Activated CD4-positive, alpha-beta T cell treated with anti-CD3 and anti-CD28 coated beads, Interleukin-10, Interleukin-2, amounts not matched to agents 100 ng/mL and 50 ng/mL, durations not matched to agents 16 hours and 8 hours (primary cell): ENCODE measurements around the gene FBRSL1.
"Not testable (repeated sequence)": the region's sequence is repeated elsewhere in the genome, so short reads cannot be mapped to it uniquely, and the experiment has no call there.

Experiments used
- DNase-seq: peaks from one replicate; pipeline ENCODE4 v3.0.0-alpha.2; 2020

Gene FBRSL1

DNA sequence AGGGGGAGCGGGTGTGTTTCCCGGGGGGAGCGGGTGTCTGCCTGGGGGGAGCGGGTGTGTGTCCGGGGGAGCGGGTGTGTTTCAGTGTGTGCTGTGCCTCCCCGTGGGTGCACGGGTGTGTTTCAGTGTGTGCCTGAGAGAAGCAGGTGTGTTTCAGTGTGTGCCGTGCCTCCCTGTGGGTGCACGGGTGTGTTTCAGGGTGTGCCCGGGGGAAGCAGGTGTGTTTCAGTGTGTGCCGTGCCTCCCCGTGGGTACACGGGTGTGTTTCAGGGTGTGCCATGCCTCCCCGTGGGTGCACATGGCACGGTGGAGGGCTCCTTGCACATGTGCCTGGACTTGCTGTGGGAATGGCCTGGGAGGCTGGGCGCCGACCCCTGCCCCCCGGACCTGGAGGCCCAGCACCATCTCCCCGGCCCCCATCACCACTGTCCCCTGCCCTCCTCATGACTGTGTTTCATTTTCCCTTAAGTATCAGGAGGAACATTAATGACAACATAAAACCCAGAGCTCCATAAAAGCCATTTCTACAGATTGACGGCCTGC, 38.7 kb downstream of the FBRSL1 start:
- no peak for DNase-seq

DNA sequence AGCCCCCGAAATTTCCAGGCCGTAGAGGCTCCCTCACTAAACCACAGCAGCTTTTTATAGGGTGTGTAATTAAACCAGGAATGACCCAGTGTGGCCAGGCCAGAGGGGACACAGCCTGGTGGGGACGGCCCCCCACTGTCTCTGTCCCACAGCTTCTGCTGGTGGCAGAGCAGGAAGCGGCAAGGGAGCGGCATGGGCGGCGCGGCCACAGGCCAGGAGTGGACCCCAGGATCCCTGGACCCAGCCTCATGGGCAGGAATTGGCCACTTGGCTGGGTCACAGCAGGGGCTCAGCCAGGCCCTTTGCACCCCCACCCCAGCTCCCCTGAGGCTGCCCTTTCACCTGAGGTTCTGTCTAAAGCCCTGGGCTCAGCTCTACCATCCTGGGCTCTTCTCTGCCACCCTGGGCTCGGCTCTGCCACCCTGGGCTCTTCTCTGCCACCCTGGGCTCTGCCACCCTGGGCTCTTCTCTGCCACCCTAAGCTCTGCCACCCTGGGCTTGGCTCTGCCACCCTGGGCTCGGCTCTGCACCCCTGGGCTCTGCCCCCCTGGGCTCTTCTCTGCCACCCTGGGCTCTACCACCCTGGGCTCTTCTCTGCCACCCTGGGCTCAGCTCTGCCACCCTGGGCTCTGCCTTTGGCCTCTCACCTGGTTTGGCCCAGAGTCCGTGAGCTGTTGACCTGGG, 39.3 kb downstream of the FBRSL1 start:
- no peak for DNase-seq

DNA sequence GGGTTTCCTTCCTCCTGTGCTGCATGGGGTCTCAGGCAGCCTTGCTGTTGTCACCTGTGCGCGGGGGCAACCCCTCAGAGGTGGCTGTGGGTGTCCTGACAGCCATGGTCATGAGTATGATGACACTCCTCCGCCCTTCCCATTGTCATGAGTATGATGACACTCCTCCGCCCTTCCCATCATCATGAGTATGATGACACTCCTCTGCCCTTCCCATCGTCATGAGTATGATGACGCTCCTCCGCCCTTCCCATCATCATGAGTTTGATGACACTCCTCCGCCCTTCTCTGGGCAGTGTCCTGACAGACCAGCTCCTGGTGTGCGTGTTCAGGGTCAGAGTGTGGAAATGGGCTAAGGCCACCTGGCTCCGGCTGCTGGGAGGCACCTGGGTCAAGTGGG, 40.0 kb downstream of the FBRSL1 start:
- DNase-seq = no peak

DNA sequence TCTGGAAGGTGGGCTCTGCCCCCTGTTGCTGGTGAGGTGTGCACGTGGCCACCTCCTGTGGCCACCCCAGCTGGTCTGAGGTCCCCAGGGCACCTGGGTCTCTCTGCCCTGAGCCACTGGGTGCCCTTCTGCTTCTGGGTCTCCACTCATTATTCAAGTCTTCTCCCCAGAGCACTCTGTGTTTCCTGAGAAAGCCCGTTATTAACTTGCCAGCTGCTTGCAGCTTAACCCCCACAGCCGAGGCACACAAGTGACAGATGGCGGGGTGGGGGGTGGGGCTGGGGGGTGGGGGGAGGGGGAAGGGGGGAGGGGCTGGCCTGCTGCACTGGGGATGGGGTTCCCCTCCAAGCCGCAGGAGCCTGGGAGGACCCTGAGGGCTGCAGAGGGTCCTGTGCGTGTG, 40.5 kb downstream of the FBRSL1 start:
- DNase-seq = no peak

DNA sequence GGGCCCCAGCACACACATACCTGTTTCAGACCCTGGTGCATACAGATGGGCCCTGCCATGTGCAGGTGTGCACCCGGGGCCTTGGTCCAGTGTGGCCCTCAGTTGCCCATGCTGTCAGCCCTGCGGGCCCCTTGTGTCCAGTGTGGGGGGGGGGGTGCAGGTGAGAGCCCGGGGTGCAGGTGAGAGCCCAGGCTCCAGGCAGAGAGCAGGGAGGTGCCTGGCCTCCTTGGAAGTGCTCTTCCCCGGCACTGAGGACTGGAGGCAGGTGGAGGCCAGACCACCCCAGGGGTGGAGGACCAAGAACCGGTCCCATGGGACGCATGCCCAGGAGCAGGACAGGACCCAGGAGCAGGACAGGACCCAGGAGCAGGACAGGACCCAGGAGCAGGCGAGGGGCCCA, 40.9 kb downstream of the FBRSL1 start:
- no peak for DNase-seq

DNA sequence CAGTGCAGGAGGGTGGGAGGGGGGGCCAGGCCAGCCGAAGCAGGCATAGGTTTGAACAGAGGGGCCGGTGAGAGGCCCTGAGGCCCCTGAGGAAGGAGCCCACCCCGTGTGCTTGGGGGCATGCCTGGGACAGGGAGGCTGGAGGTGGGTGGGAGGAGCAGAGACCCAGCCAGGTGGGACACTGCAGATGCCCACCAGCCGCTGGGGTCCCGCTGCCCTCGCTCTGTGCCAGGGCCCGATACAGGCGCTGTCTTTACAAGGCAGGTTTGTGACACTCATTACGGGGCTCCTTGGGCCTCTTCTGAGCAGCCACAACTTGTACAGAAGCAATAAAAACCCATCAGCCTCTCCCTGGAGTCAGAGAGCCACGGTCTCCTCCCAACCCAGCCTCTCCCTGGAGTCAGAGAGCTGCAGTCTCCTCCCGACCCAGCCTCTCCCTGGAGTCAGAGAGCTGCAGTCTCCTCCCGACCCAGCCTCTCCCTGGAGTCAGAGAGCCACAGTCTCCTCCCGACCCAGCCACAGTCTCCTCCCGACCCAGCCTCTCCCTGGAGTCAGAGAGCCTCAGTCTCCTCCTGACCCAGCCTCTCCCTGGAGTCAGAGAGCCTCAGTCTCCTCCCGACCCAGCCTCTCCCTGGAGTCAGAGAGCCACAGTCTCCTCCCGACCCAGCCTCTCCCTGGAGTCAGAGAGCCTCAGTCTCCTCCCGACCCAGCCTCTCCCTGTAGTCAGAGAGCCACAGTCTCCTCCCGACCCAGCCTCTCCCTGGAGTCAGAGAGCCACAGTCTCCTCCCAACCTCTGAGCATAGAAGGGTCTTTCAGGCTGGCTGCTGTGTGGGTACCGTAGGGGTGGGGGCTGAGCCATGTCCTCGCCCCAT, 43.0 kb downstream of the FBRSL1 start:
- DNase-seq = not testable (repeated sequence)

DNA sequence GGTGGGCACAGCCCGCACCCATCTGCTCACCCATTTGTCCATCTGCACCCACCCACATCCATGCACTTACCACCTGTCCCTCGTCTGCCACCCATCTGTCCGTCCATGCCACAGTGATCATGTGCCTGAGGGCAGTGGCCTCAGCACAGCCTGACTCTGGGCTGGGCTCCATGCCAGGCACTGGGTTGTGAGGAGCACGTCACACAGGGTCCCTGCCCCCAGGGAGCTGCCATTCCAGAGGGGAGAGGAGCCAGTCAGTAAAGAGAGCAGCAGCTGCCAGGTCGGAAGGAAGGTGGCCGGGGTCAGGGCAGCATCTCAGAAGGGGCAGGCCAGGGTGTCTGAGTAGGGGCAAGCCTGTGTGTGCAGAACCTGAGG, 43.6 kb downstream of the FBRSL1 start:
- no peak for DNase-seq

DNA sequence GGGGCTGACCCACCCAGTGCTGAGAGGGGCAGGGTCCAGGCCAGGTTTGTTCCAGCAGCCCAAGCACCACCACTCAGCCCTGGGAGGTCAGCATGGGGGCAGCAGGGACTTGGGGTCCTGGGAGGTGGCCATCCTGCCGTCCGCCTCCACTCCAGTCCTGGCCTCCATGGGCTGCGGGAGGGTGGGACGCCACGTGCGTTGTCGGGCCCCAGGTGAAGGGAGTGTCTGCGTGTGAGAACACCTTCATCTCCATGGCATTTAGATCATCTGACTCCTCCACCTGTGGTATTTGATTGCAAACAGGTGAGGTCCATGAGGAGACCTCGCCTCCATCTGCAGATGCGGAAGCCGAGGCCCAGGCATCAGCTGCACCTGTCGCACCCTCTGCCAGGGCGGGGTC, 44.1 kb downstream of the FBRSL1 start:
- no peak for DNase-seq

DNA sequence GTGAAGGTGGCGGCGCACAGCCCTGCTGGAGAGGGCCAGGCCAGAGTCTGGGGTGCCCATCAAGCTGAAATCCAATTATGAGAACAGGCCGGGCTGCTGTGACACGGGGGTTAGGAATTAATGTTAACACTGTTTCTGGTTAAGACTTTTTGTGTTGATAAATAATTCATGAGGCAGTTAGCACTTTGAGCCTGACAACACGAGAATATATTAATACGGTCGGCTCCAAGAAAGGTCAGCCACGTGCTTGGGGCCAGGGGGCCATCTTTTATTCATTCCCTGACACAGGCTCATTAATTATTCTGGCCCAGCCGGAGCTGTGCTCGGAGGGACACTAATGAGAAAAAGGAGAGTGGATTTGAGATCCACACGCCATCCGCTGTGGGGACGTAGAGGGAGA, 45.1 kb downstream of the FBRSL1 start:
- DNase-seq = no peak

DNA sequence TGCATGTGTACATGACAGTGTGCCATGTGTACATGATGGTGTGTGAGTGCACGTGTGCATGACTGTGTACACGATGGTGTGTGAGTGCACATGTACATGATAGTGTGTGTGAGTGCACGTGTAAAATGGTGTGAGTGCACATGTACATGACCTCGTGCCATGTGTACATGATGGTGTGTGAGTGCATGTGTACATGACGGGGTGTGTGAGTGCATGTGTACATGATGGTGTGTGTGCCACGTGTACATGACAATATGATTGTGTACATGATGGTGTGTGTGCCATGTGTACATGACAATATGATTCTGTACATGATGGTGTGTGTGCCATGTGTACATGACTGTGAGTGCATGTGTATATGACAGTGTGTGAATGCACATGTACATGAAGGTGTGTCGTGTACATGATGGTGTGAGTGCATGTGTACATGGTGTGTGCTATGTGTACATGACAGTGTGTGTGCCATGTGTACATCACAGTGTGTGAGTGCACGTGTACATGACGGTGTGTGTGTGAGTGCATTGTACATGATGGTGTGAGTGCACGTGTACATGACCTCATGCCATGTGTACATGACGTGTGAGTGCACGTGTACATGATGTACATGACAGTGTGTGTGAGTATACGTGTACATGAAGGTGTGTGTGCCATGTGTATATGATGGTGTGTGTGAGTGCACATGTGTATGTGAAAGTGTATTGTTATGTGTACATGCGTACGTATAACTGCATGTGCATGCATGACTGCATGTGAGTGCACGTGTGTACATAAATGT, 46.3 kb downstream of the FBRSL1 start:
- DNase-seq = no peak

DNA sequence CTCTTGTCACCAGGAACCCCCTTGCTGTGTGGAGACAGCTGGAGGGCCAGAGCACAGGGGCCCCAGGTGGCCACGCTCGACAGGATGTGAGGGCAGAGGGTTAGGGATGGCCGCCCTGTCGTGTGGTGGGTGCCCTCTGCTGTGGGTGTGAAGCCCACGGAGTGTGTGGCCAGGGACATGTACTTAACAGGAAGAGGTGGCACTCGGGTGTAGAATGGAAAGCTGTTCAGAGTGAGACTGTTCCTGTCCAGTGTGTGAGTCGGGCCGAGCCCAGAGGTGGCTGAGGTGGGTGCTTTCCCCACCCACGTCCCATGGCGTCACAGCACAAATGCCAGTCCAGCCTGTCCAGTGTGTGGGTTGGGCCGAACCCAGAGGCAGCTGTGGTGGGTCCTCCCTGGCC, 47.1 kb downstream of the FBRSL1 start:
- no peak for DNase-seq

DNA sequence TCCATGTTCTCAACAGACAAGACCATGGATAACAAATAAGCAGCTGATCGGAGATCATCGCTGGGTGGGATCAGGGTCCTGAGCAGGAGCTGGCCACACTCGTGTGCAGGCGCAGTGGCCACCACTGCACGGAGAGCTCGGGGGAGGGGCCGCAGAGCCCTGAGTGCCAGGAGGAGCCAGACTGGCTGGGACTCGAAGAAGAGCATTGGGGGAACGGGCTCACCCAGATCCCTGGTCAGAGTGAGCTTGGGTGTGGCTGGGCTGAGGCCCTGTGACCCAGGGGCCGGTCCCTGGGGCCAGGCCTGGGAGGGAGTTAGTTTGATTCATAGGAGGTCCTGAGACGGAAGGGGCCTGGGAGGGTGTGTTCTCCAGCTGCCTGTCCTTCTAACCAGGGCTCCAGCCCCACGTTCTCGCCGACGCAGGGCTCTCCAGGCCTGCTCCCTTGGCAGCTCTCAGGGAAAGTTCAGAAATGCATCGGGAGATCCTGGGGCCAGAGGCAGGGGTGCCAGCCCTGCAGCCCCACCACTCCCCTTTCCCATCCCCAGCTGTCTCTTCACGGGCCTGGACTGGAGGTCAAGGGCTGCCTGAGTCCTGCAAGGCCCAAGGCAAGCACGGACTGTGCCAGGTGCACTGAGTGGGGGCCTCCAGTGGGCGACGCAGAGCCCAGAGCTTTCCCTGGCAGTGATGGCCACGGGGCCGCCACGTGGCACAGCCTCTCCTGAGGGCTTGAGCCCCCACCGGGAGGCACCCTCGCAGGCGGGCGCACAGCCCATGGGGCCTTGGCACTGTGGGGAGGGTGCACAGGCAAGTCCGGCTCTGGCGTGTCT, 48.1 kb downstream of the FBRSL1 start:
- no peak for DNase-seq

DNA sequence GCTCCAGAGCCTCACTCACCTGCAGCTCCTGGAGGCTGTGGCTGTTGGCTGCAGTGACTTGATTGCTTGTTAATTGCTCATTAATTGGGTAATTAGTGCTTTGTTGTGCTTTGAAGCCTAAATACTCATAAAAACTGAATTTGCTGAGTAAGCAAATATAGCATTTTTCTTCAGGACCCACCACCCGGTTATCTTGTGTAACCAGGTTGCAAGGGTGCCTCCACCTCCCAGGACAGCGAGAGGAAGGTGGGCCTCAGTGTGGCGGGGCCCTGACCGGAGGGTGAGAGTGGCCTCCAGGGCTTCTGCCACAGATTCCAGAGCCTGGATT, 48.7 kb downstream of the FBRSL1 start:
- DNase-seq = no peak

DNA sequence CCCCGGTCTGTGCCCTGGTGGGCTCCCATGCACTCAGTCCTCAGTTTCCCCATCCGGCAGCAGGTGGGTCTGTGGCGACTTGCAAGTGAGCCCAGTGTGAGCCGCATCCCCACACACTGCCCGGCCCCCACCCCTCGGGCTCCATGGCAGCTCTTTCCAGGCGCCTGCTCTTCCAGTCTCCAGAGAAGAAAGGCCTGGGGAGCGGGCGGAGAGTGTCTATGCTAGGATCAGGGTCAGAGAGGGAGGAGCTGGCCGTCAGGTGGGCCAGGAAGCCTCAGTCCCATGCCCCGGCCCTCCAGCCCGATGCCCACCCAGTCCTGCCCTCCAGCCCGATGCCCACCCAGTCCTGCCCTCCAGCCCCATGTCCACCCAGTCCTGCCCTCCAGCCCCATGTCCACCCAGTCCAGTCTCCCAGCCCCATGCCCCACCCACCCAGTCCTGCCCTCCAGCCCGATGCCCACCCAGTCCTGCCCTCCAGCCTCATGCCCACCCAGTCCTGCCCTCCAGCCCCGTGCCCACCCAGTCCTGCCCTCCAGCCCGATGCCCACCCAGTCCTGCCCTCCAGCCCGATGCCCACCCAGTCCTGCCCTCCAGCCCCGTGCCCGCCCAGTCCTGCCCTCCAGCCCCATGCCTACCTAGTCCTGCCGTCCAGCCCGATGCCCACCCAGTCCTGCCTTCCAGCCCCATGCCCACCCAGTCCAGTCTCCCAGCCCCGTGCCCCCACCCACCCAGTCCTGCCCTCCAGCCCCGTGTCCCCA, 49.2 kb downstream of the FBRSL1 start:
- DNase-seq = no peak

DNA sequence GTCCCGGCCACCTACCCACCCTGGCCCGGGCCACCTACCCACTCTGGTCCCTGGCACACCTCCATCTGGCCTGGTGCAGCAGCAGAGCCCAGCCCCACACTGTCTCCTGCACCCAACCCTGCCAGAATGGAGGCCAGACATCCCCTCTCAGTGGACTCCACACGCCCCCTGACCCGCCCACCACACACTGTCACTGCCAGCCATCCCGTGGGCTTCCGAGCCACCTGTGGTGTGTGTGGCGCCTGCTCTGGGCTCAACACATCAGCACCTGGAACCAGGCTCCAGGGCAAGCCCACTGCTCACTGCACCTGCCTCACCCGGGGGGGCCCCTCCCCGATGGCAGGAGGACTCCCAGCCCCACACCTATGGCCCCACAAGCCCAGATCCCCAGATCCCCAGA, 50.5 kb downstream of the FBRSL1 start:
- DNase-seq = no peak

DNA sequence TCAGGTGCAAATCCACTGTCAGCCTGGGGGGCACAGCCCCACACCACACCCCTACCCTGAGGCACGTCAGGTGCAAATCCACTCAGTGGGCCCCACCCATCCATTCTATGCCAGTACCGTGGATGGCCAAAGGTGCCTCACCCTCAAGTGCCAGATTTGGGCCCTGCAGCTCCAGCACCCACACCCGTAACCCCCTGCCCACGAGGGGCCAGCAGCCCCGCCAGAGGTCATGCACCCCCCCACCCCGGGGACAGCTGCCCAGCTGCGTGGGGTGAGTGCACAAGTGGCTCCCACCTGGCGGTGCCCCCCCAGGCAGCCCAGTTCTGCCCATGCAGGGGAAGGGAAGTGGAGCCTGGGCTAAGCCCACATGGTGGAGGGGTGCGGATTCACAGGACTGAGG, 51.2 kb downstream of the FBRSL1 start:
- DNase-seq = no peak

DNA sequence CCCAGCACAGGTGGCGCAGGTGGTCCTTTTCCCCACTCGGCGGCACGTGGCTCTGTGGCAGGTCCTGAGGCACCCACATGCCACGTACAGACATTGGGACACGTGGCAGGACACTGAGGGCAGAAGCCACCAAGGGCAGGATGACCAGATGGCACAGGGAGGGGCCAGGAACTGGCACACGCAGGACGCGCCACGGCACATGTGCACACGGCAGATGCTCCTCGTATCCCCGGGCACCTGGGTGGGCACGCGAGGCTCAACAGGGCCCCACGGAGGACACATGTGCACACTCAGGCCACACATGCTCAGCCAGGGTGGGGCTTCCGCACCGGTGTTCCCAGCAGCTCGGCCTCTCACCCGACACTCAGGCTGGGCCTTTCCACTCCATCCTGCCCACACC, 52.0 kb downstream of the FBRSL1 start:
- no peak for DNase-seq

DNA sequence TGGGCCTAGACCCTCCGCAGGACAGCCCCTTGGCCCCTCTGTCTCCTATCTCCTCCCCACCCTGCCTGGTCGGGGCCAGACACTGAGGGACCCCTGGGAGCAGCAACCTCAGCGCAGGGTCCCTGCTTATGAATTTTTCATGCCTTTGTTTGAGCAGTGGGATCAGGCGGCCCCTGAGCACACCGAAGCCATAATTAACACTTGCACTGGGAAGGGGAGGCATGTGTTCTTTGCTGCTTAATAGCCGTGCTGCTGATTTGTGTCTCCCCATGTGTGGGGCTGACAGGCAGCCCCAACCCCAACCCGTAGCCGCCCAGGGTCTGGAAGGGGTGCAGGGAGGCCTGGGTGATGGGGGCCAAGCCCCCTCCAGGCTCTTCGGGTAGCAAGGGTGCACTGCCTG, 52.7 kb downstream of the FBRSL1 start:
- no peak for DNase-seq

DNA sequence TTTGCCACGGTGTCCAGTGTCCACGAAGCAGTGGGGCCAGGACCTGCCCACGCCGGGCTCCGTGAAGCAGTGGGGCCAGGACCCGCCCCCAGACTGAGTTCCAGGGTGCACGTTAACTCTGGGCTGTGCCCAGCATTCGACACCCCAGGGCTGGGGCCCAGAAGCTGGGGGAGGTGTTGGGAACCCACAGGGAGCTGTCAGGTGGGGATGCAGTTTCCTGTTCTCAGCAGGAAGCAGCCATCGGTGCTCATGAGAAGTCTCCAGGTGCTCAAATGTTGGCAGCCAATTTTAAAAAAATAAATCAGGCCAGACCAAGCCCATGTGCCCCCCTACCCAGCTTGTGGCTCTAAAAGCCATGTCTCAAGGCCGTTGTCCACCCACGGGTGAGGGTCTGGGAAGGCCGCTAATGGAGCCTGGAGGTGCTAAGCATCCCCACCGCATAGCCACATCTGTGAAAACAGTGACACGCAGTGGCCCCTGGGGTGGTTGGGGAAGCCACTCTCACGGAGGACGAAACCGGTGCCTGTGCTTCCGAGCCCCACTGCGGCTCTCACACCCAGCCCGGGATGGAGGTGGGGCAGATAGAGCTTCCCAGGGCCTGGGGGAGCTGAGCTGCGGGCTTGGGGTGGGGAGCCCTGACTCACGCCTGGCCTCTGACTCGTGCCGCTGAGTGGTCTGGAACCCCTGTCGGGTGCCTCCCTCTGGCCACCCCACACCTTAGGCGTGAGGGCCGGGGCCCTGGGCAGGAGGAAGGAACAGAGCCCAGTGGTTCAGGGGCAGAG, 53.5 kb downstream of the FBRSL1 start:
- DNase-seq = no peak

DNA sequence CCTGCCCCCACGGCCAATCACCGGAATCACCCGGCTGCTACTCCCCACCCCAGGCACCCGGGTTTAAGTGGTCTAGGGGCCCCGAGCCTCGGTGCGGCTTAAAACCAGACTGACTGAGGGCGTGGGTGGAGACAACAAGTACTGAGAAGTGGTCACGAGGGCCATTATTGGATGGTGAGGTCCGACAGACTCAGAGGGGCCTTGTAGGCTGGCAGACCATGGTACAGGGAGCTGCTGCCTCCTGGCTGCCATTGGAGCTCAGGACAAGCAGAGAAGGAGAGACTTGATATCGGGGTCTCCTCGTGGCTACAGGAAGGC, 54.1 kb downstream of the FBRSL1 start:
- no peak for DNase-seq

DNA sequence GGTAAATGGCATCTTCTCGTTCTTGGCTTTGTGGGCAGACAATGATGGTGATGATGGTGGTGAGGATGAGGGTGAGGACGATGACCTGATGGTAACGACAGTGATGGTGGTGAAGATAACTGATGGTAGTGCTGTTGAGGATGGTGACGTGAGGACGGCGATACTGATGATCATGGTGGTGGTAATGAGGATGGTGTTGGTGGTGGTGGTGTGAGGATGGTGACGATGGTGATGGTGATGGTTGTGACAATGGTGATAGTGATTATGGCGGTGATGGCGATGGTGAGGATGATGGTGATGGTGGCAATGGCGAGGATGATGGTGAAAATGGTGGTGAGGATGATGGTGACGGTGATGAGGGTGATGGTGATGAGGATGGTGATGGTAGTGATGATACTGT, 54.5 kb downstream of the FBRSL1 start:
- no peak for DNase-seq
